Measurements from ENCODE around the gene FHIT.

The FHIT gene

DNA sequence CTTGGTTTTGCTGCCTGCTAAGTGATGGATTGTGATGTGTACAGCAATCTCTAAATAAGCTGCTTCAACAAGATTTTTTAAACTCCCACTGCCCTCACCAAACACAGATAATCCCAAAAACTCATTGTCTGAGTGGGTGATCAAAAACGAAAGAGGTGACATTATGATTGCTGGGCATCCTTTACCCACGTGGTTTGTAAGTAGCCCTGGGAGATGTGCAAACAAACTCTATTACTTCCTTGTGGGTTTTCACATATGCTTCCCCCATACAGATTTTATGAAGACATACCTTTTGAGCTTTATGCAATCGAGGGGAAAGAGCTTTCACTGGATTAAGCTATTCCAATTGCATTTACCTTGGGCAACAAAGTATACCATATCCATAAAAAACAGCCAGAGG is 1000.4 kb downstream of the FHIT start:
- DNase-seq: no peak

DNA sequence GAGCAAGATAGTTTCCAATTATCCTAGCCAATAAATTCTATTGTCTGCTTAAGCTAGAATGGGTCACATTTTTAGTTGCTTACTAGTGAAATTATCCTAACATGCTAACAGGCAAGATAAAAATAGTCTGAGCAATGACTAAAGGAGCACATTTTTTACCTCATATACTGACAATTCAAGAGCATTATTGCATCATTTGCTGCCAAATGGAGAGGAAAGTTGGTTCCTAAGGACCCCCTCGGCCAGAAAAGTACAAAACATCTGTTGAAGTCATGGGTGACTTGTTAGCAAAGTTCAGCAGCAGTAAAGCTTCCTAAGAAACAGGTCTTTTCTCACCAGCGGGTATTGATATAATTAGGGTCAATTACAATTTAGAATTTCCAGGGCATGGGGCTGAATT is 1001.0 kb downstream of the FHIT start:
- DNase-seq: no peak

GRCh38 chr3:60246361-60246760 is 1004.9 kb downstream of the FHIT start:
- no peak for DNase-seq

DNA sequence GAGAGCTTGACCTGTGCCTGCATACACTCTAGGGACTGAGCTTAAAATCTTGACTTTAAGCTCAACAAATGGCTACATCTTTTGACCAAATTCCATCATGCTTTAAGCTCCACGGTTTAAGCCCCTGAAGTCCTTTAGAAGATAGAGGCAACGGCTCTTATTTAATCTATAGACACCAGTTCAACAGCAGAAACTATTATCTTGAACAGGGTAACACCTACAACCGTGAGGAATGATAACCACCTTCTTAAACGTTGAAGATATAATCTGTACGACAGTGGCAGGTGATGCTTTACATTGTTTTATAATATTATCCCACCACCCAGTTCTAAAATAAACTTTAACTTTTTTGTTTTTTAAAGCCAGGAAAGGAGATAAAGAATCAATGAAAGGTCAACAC is 1007.8 kb downstream of the FHIT start:
- no peak for DNase-seq

GRCh38 chr3:60240492-60240891 is 1010.8 kb downstream of the FHIT start:
- no peak for DNase-seq

- DNase-seq: no peak
Measured at GRCh38 chr3:60238550-60238949, 1012.7 kb downstream of the FHIT start.

- DNase-seq: no peak
Measured at GRCh38 chr3:60229502-60229901, 1021.8 kb downstream of the FHIT start.

- no peak for DNase-seq
Measured at GRCh38 chr3:60228823-60229222, 1022.4 kb downstream of the FHIT start.

GRCh38 chr3:60226912-60227311 is 1024.3 kb downstream of the FHIT start:
- DNase-seq: no peak

DNA sequence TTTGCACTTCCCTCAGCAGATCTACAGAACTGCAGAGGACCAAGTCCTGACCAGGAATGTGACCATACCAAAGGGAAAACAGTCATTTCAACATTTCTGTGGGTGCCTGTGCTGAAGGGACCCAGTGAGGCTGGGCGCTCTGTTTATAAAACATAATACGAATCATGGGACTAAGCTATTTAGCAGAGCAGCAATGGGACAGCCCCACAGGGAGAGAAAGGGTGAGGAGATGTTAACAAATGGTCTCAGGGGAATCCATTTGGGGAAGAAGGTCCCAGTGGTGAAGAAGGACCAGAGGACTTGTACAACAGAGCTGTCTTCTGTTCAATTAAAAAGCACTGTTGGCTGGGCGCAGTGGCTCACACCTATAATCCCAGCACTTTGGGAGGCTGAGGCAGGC is 1025.4 kb downstream of the FHIT start:
- no peak for DNase-seq

DNA sequence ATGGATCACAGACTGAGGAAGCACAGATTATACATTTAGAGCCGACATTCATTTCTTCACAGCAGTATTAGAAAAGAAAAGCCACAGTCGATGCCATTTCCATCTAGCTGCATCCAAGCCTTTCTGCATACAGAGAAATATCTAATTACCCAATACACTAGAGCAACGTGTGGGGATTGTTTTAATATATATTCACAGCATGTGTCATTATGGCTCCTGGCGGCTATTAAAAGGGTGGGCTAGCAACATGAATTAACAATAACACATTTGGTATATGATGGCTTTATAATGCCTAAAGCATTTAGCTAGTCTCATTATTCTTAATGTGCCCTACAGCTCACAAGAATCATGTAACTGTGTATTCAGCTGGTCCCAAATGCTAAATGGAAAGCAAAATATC is 1030.5 kb downstream of the FHIT start:
- no peak for DNase-seq

GRCh38 chr3:60219501-60219900 is 1031.8 kb downstream of the FHIT start:
- no peak for DNase-seq

GRCh38 chr3:60217156-60217911 is 1033.9 kb downstream of the FHIT start:
- no peak for DNase-seq

DNA sequence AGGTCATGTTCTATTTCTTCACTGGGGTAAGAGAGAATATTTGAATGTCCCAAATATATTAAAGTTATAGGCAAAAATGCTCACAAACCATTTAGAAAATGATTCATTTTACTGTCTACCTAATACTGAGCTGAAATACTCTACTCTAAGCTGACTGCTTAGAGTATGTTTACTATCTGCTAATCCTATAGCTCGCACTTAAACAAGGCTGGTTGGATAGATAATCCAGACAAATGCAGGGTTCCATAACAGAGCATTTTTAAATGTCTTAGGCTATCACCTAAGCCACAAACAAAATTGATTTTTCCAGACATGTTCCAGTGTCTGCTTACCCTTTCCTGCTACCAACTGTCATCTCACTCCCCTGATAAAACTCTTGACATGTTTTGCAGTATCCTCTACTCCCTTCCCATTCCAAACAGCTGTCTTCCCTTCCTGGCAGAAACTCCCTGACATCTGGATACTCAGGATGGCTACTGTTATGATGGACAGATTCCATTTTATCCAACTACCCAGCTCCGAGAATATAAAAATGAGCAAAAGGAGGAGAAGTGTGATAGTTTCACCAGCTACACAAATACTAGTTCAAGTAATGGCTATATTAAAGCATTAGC is 1034.7 kb downstream of the FHIT start:
- DNase-seq: no peak

DNA sequence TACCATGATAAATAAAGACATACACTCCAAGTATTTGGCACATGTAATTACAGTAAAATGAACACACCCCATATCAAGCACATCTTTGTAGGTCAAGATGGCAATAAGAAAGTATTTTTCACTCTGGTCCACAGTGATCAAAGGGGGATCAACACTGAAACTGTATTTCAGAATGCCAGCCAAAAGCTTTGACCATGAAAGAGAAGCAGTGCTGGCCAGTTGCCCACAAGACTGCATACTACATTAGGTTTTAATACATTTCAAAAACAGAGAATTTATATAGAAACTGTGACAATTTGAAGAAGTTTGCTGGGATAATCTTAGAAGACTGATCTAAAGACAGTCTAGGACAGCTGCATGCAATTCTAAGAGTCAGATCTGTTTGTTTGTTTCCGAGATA is 1035.3 kb downstream of the FHIT start:
- no peak for DNase-seq

DNA sequence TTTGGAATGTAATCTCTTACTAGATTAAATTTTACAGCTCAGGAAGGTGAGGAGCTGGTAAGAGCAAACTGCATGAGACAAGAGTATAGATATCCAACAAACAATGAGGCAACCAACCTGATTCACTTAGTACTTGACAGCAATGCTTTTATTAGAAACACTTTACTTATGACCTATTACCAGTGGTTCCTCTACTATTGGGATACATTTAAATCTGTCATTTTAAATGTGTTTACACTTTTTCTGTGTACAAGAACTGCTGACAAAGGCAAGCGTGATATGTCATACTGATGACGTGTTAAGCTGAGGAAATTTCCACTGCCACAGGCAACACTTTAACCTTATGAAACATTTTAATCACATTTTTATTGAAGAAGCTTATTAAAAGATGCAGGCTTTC is 1043.3 kb downstream of the FHIT start:
- DNase-seq: no peak

- DNase-seq: no peak
Measured at GRCh38 chr3:60206206-60206605, 1045.0 kb downstream of the FHIT start.

- DNase-seq: no peak
Measured at GRCh38 chr3:60202052-60202726, 1049.1 kb downstream of the FHIT start.

DNA sequence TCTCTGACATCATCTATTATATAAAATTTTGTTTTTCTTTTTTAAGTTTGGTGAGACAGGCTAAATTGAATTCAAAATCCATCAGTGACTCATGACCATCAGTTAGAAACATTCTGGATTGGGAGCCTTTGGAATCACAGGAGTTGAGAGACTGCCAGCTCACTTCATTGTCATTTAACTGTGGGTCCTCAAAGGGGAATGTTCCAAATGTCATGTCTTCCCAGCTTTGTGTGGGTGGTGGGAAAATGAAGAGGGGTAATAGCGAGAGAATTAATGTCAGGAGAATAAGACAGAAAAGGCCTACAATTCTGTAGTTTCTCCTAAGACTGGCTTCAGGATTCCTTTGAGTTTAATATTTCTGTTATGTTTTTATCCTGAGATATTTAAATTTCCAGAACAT is 1051.9 kb downstream of the FHIT start:
- no peak for DNase-seq

- no peak for DNase-seq
Measured at GRCh38 chr3:60198179-60198720, 1053.0 kb downstream of the FHIT start.

DNA sequence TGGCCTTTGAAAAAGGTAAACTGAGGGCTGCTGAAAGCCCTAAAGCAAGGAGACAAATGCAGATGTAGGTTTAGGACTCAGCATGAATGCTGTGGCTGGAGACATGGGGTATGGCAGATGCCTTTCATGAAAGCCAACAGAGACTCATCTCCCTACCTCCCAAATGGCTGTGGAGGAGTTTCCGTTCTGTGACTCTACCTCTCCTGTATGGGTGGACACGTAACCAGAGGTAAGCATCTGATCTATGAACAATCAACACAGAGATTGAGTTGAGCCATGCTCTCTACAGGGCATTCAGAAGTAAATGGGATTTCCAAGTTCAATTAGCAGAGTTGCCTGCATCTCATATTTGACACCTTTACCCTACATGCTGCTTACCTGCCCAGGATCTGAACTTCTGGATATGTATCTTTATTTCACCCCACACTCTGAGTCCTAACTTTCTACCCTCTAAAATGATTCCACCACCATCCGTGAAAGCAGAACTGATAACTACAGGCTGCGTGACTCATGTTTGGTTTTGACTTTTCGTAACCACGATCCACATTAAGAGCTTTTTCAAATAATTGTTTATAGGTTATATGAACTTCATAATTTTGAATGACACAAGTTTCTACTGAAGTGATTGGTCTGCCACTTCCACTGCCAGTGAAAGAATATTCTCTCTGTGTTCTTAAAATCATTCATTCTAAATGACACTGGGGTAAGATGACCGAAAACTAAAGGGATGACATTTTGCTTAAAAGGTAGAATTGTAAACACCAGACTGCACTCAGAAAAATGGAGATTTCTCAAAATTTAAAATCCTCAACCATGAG is 1058.7 kb downstream of the FHIT start:
- no peak for DNase-seq

GRCh38 chr3:60190073-60190472 is 1061.2 kb downstream of the FHIT start:
- no peak for DNase-seq

GRCh38 chr3:60189304-60189703 is 1061.9 kb downstream of the FHIT start:
- DNase-seq: no peak
